ENCODE results near the gene CT83.

- TF ChIP-seq, protein P1, sequence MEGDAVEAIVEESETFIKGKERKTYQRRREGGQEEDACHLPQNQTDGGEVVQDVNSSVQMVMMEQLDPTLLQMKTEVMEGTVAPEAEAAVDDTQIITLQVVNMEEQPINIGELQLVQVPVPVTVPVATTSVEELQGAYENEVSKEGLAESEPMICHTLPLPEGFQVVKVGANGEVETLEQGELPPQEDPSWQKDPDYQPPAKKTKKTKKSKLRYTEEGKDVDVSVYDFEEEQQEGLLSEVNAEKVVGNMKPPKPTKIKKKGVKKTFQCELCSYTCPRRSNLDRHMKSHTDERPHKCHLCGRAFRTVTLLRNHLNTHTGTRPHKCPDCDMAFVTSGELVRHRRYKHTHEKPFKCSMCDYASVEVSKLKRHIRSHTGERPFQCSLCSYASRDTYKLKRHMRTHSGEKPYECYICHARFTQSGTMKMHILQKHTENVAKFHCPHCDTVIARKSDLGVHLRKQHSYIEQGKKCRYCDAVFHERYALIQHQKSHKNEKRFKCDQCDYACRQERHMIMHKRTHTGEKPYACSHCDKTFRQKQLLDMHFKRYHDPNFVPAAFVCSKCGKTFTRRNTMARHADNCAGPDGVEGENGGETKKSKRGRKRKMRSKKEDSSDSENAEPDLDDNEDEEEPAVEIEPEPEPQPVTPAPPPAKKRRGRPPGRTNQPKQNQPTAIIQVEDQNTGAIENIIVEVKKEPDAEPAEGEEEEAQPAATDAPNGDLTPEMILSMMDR (conservative IDR thresholded peaks at IDR 0.05; ENCODE audit: low read depth, low read length), result no peak
- TF ChIP-seq RAD21 (IDR thresholded peaks at IDR 0.05; ENCODE audit: low read length) (no peak), POLR2A (IDR thresholded peaks at IDR 0.05; ENCODE audit: low read depth, low read length) (no peak)
These were observed 13.6 kb downstream of the CT83 start for GRCh38 chrX:116449156-116449555.
